HepG2 (cell line): Measurements from ENCODE around the gene MMP28. TPM values are rescaled to one million over a fixed set of nuclear protein-coding genes. Genes with fewer than 3 reads are reported as not detected.

Source experiments
- ATAC-seq: fragments of 200-7000 bp; cut with Tn5 transposase; 3 replicates; pipeline ENCODE4 v1.9.1; 2020; ENCODE audit warnings: mild to moderate bottlenecking, moderate library complexity
- BruUV-seq: library from RNA; stranded (reverse); fragments of 400-500 nt; replicated peaks from 2 replicates; lab custom pipeline; 2021; lab: Mats Ljungman, UMichigan
- CTCF ChIA-PET: fragments of 300-600 bp; formaldehyde crosslinking; extraction: SDS; loops from one replicate; lab custom pipeline; 2021; ENCODE audit warnings: low total read pairs, inconsistent platforms, low intra/inter-chr PET ratio; lab: Yijun Ruan, JAX
- POLR2A ChIA-PET: fragments of 350-600 bp; sonication (Branson Sonifier 250); formaldehyde crosslinking; loops from one replicate; lab custom pipeline; 2020; ENCODE audit warnings: antibody characterized with exemption, inconsistent platforms; lab: Yijun Ruan, JAX
- DNase-seq: peaks from one replicate; pipeline ENCODE4 v3.0.0-alpha.2; 2015; ENCODE audit warnings: low spot score
- FAIRE-seq: peaks from 3 replicates; lab custom pipeline; 2011; peaks lifted over from hg19 to GRCh38; lab: Jason Lieb, UNC
- H2AFZ ChIP-seq: one replicate; pipeline ENCODE4 v1.6.1; 2011; ENCODE audit warnings: low read length, inconsistent platforms
- H3K27ac ChIP-seq: fragments of 300-600 bp; 3 replicates; pipeline ENCODE4 v1.8.0; 2011; ENCODE audit warnings: mixed run types, mild to moderate bottlenecking, mixed read lengths, low read length, inconsistent platforms; ENCODE audit not compliant: insufficient read depth; ENCODE audit errors: extremely low read length
- H3K27me3 ChIP-seq, 2 experiments: fragments of 200-600 bp in 1 of 2; 2 replicates in 1 of 2; 3 replicates in 1 of 2; pipeline versions ENCODE4 v1.6.0 to v1.8.0; 2011; ENCODE audit warnings: low read length in 2 of 2, mild to moderate bottlenecking in 2 of 2, moderate library complexity in 2 of 2, inconsistent platforms in 1 of 2; ENCODE audit not compliant: insufficient read depth in 2 of 2, control insufficient read depth in 1 of 2
- H3K36me3 ChIP-seq, 2 experiments: fragments of 200-600 bp in 1 of 2; replicated peaks in 1 of 2; 2 replicates in 1 of 2; 3 replicates in 1 of 2; pipeline versions ENCODE4 v1.5.1 to v1.8.0; 2011; ENCODE audit warnings: low read length in 2 of 2, inconsistent platforms in 1 of 2; ENCODE audit not compliant: insufficient read depth in 2 of 2, control insufficient read depth in 1 of 2
- H3K4me1 ChIP-seq: 2 replicates; pipeline ENCODE4 v1.5.1; 2012; ENCODE audit warnings: low read length, inconsistent platforms; ENCODE audit not compliant: insufficient read depth
- H3K4me2 ChIP-seq: 2 replicates; pipeline ENCODE4 v1.6.0; 2011; ENCODE audit warnings: low read depth, low read length, inconsistent platforms
- H3K4me3 ChIP-seq, 3 experiments: fragments of 200-600 bp in 1 of 3; sonication (generic), shearing (Covaris generic) in 1 of 3; replicated peaks in 1 of 3; 2 replicates each; pipeline ENCODE4 v1.5.1; 2011 to 2016; ENCODE audit warnings: low read length in 3 of 3, inconsistent platforms in 2 of 3, low read depth in 2 of 3, mild to moderate bottlenecking in 2 of 3, control low read depth in 1 of 3, mixed read lengths in 1 of 3; ENCODE audit not compliant: insufficient read depth in 1 of 3
- H3K79me2 ChIP-seq: one replicate; pipeline ENCODE4 v1.6.1; 2011; ENCODE audit warnings: low read length, inconsistent platforms; ENCODE audit not compliant: insufficient read depth
- H3K9ac ChIP-seq: 2 replicates; pipeline ENCODE4 v1.6.0; 2011; ENCODE audit warnings: mild to moderate bottlenecking, low read depth, low read length, inconsistent platforms; ENCODE audit not compliant: insufficient read depth
- H3K9me3 ChIP-seq: 2 replicates; pipeline ENCODE4 v1.5.1; 2012; ENCODE audit warnings: mild to moderate bottlenecking, low read length
- H4K20me1 ChIP-seq: 2 replicates; pipeline ENCODE4 v1.6.0; 2011; ENCODE audit warnings: inconsistent platforms, mild to moderate bottlenecking, low read length, moderate library complexity; ENCODE audit not compliant: insufficient read depth
- CAMTA2 ChIP-seq: sonication (generic); formaldehyde crosslinking; IDR thresholded peaks from 2 replicates; pipeline ENCODE4 v1.4.0; 2020; ENCODE audit warnings: mild to moderate bottlenecking, missing genetic modification reagents, borderline replicate concordance
- NPAS2 ChIP-seq: sonication (generic); formaldehyde crosslinking; IDR thresholded peaks from 2 replicates; pipeline ENCODE4 v1.8.0; 2022; ENCODE audit warnings: mild to moderate bottlenecking, missing genetic modification reagents, borderline replicate concordance
- RELA ChIP-seq: sonication (generic); formaldehyde crosslinking; IDR thresholded peaks from 2 replicates; pipeline ENCODE4 v1.4.0; 2020; ENCODE audit warnings: missing genetic modification reagents
- RNF2 ChIP-seq: fragments of 450-650 bp; conservative IDR thresholded peaks from 2 replicates; pipeline ENCODE4 v1.6.1; 2016; ENCODE audit warnings: low read depth
- SPEN ChIP-seq: sonication (generic); formaldehyde crosslinking; IDR thresholded peaks from 2 replicates; pipeline ENCODE4 v1.5.1; 2020; ENCODE audit warnings: low read depth, mild to moderate bottlenecking, missing genetic modification reagents
- ZMYM2 ChIP-seq: sonication (generic); formaldehyde crosslinking; IDR thresholded peaks from 2 replicates; pipeline ENCODE4 v1.8.0; 2022; ENCODE audit warnings: mild to moderate bottlenecking, missing genetic modification reagents
- ZSCAN12 ChIP-seq: sonication (generic); formaldehyde crosslinking; IDR thresholded peaks from 2 replicates; pipeline ENCODE4 v1.9.0; 2021; ENCODE audit warnings: mild to moderate bottlenecking, missing genetic modification reagents
- WGBS: methylation state at CpG from one replicate; pipeline ENCODE4 v1.1.6; 2017; ENCODE audit warnings: low lambda C conversion rate; 5-methylcytosine and 5-hydroxymethylcytosine counted together
- in situ Hi-C: cut with HindIII; loops from 2 replicates; pipeline ENCODE4 v1.10.0; 2017; ENCODE audit warnings: low pct_unique_long_range_greater_than_20kb; ENCODE audit not compliant: extremely low pct_ligation_motif_present
- intact Hi-C: fragments of 100-400 bp; cut with micrococcal nuclease; formaldehyde crosslinking; loops from one replicate; pipeline ENCODE4 v1.10.0; 2022; ENCODE audit not compliant: unreplicated experiment
- polyA plus RNA-seq, 8 experiments: library from polyadenylated mRNA; depleted of rRNA in 3 of 8; stranded (reverse) in 7 of 8; unstranded in 1 of 8; fragments of >200 nt; fragmentation: Illumina TruSeq in 4 of 8; extraction: Trizol in 4 of 8; gene quantifications; 2 replicates each; pipeline versions ENCODE4 v1.2.1 to v1.2.3, GENCODE V29; 2011 to 2016; ENCODE audit warnings: low read depth in 4 of 8, missing spikeins in 1 of 8, mixed read lengths in 1 of 8; ENCODE audit not compliant: insufficient read depth in 1 of 8
- total RNA-seq, 5 experiments: library from RNA; depleted of rRNA; stranded (reverse); fragments of >200 nt; fragmentation: Illumina TruSeq; extraction: Trizol; gene quantifications; 2 replicates each; pipeline ENCODE4 v1.2.3, GENCODE V29; 2016; ENCODE audit warnings: low read depth in 1 of 5
- TF ChIP-seq, protein P1 (sequence below): sonication (generic); formaldehyde crosslinking; IDR thresholded peaks from 2 replicates; pipeline ENCODE4 v1.9.0; 2021; ENCODE audit warnings: missing genetic modification reagents, mild to moderate bottlenecking, borderline replicate concordance
- TF ChIP-seq, protein P2 (sequence below): IDR thresholded peaks from 2 replicates; pipeline ENCODE4 v1.6.1; 2016; ENCODE audit warnings: mild to moderate bottlenecking
- TF ChIP-seq, protein P3 (sequence below): sonication (generic); formaldehyde crosslinking; IDR thresholded peaks from 2 replicates; pipeline ENCODE4 v1.5.0; 2020; ENCODE audit warnings: mild to moderate bottlenecking, missing genetic modification reagents, borderline replicate concordance
- TF ChIP-seq, protein P4 (sequence below): IDR thresholded peaks from 2 replicates; pipeline ENCODE4 v1.6.1; 2016; ENCODE audit warnings: low read depth, control low read depth
- TF ChIP-seq, protein P5 (sequence below): sonication (generic); formaldehyde crosslinking; IDR thresholded peaks from 2 replicates; pipeline ENCODE4 v1.4.0; 2020; ENCODE audit warnings: missing genetic modification reagents, mild to moderate bottlenecking, borderline replicate concordance
- TF ChIP-seq, protein P6 (sequence below): sonication (generic); formaldehyde crosslinking; IDR thresholded peaks from 2 replicates; pipeline ENCODE4 v1.4.0; 2020; ENCODE audit warnings: missing genetic modification reagents

MMP28 gene
- total and polyA plus RNA-seq, 2 of the 13 experiments (the other 11 are each of a cell fraction or from before 2014, with no cell fraction given): not detected

DNA sequence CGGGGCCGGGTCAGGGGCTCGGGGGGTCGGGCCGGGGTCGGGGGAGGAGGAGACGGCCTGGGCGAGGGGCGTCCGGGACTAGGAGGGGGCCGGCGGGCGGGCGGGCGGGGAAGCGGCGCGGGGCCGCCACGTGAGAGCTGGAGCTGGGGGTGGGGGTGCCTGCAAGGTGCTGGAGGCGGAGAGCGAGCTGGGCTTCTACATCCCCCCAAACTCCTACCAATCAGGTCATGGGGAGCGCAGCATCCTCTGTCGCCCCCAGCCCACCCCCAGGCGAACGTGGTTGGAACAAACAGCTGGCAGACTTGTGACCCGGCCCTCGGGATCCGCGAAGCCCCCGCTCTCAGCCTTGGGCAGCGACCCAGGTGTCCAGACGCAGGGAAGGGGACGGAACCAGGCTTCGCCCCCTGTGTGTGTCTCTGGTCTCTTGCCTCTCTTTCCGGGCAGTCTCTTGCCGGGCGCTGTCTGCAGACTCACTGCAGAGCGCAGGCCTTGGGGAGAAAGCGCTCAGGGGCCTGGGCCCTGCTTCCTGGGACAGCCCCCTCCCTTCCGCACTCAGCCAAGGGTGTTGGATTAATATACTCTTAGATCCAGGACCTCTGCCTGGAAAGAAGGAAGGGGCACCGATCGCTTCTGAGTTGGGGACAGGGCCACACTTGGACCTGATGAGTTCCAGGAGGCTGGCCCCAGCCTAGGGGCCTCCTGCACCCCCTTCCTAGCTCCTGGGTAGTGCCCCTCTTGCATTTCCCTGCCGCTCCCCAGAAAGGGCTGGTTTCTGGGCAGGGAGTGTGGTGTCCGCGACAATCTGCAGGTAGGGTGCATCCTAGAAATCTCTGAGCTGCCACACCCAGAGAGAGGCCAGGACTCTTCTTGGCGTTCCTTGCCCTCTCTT is 63.3 kb downstream of the MMP28 start:
- Histone ChIP-seq H3K9ac (peak overlapping the region; percentile 65), H3K4me1 (peaks cover 24% of the 10 kb centered on the region), H4K20me1 (no peaks in the 10 kb centered on the region), H3K27ac (peak overlapping the region; percentile 36), H2AFZ (no peak overlapping the region), H3K4me2 (peak overlapping the region; percentile 82), H3K79me2 (peaks cover 2% of the 10 kb centered on the region), H3K4me3 (peak overlapping the region; percentile 68 to 87 (median 70)), H3K9me3 (no peaks in the 10 kb centered on the region), H3K27me3 (no peaks in the 10 kb centered on the region), H3K36me3 (no peaks in the 10 kb centered on the region)
- DNase-seq (no peak), ATAC-seq (peak; percentile 63), FAIRE-seq (no peak)
- BruUV-seq: no TSS peak
- ChIA-PET CTCF (no interaction called here), POLR2A (interaction anchor here (0.8 to 1.8 kb wide), 6 partner anchors 16 to 154 kb away, joined by 3 to 7 read pairs (median 4); partner anchors contain the start of genes PEX12 and TAF15)
- 58% methylated on average over 3 of the region's 47 CpGs for WGBS
- in situ Hi-C loops (loop anchor here (25.0 kb wide), 1 partner anchor 420 kb away; no protein-coding TSS in a partner anchor), intact Hi-C loops (no loop called here)
- TF ChIP-seq ZSCAN12 (CRISPR knock-in tag) (no peak), CAMTA2 (CRISPR knock-in tag) (no peak), ZMYM2 (CRISPR knock-in tag) (no peak), RNF2 (no peak), NPAS2 (CRISPR knock-in tag) (no peak), RELA (no peak), SPEN (CRISPR knock-in tag) (no peak)
- TF ChIP-seq, protein P1, sequence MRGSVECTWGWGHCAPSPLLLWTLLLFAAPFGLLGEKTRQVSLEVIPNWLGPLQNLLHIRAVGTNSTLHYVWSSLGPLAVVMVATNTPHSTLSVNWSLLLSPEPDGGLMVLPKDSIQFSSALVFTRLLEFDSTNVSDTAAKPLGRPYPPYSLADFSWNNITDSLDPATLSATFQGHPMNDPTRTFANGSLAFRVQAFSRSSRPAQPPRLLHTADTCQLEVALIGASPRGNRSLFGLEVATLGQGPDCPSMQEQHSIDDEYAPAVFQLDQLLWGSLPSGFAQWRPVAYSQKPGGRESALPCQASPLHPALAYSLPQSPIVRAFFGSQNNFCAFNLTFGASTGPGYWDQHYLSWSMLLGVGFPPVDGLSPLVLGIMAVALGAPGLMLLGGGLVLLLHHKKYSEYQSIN (CRISPR knock-in tag): no peak
- TF ChIP-seq, protein P2, sequence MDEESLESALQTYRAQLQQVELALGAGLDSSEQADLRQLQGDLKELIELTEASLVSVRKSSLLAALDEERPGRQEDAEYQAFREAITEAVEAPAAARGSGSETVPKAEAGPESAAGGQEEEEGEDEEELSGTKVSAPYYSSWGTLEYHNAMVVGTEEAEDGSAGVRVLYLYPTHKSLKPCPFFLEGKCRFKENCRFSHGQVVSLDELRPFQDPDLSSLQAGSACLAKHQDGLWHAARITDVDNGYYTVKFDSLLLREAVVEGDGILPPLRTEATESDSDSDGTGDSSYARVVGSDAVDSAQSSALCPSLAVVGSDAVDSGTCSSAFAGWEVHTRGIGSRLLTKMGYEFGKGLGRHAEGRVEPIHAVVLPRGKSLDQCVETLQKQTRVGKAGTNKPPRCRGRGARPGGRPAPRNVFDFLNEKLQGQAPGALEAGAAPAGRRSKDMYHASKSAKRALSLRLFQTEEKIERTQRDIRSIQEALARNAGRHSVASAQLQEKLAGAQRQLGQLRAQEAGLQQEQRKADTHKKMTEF (CRISPR knock-in tag): no peak
- TF ChIP-seq, protein P3, sequence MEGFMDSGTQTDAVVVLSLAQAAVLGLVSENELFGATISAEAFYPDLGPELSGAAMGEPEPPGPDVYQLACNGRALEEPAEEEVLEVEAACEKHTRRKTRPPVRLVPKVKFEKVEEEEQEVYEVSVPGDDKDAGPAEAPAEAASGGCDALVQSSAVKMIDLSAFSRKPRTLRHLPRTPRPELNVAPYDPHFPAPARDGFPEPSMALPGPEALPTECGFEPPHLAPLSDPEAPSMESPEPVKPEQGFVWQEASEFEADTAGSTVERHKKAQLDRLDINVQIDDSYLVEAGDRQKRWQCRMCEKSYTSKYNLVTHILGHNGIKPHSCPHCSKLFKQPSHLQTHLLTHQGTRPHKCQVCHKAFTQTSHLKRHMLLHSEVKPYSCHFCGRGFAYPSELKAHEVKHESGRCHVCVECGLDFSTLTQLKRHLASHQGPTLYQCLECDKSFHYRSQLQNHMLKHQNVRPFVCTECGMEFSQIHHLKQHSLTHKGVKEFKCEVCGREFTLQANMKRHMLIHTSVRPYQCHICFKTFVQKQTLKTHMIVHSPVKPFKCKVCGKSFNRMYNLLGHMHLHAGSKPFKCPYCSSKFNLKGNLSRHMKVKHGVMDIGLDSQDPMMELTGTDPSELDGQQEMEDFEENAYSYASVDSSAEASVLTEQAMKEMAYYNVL: no peak
- TF ChIP-seq, protein P4, sequence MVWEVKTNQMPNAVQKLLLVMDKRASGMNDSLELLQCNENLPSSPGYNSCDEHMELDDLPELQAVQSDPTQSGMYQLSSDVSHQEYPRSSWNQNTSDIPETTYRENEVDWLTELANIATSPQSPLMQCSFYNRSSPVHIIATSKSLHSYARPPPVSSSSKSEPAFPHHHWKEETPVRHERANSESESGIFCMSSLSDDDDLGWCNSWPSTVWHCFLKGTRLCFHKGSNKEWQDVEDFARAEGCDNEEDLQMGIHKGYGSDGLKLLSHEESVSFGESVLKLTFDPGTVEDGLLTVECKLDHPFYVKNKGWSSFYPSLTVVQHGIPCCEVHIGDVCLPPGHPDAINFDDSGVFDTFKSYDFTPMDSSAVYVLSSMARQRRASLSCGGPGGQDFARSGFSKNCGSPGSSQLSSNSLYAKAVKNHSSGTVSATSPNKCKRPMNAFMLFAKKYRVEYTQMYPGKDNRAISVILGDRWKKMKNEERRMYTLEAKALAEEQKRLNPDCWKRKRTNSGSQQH (CRISPR knock-in tag): no peak
- TF ChIP-seq, protein P5, sequence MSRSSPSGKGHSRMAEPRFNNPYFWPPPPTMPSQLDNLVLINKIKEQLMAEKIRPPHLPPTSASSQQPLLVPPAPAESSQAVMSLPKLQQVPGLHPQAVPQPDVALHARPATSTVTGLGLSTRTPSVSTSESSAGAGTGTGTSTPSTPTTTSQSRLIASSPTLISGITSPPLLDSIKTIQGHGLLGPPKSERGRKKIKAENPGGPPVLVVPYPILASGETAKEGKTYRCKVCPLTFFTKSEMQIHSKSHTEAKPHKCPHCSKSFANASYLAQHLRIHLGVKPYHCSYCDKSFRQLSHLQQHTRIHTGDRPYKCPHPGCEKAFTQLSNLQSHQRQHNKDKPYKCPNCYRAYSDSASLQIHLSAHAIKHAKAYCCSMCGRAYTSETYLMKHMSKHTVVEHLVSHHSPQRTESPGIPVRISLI (CRISPR knock-in tag): no peak
- TF ChIP-seq, protein P6, sequence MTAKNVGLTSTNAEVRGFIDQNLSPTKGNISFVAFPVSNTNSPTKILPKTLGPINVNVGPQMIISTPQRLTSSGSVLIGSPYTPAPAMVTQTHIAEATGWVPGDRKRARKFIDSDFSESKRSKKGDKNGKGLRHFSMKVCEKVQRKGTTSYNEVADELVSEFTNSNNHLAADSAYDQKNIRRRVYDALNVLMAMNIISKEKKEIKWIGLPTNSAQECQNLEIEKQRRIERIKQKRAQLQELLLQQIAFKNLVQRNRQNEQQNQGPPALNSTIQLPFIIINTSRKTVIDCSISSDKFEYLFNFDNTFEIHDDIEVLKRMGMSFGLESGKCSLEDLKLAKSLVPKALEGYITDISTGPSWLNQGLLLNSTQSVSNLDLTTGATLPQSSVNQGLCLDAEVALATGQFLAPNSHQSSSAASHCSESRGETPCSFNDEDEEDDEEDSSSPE: peak; percentile 10; the same call in 1 of the 2 replicates
